B cell (primary cell): ENCODE measurements around the gene WASF1. TPM values are rescaled to one million over a fixed set of nuclear protein-coding genes. Genes with fewer than 3 reads are reported as not detected.

ENCODE experiments used
- ATAC-seq: fragments of 200-7000 bp; cut with Tn5 transposase; one replicate; pipeline ENCODE4 v1.10.0; 2021; ENCODE audit warnings: low read depth, mild to moderate bottlenecking, moderate number of reproducible peaks, moderate library complexity
- CTCF ChIA-PET: fragments of 350-600 bp; sonication (Branson Sonifier 250); formaldehyde crosslinking; loops from one replicate; lab custom pipeline; 2021; ENCODE audit warnings: antibody characterized with exemption, inconsistent platforms; lab: Charles Lee
- POLR2A ChIA-PET: fragments of 350-600 bp; sonication (Branson Sonifier 250); formaldehyde crosslinking; loops from one replicate; lab custom pipeline; 2021; ENCODE audit warnings: antibody characterized with exemption; lab: Charles Lee
- DNase-seq: peaks from one replicate; pipeline ENCODE4 v3.0.0; 2013
- H2AFZ ChIP-seq: 2 replicates; pipeline ENCODE4 v1.6.1; 2012; ENCODE audit warnings: mild to moderate bottlenecking, low read depth, low read length; ENCODE audit not compliant: insufficient read depth, poor library complexity, severe bottlenecking
- H3K27ac ChIP-seq, 2 donors: 1 replicate in 1 of 2; 2 replicates in 1 of 2; pipeline ENCODE4 v1.5.1; 2012 to 2013; ENCODE audit warnings: low read length in 2 of 2, mild to moderate bottlenecking in 2 of 2, moderate library complexity in 1 of 2
- H3K27me3 ChIP-seq, 4 experiments: fragments of 200-600 bp in 1 of 4; sonication (generic) in 1 of 4; replicated peaks in 1 of 4; 1 replicate in 2 of 4; 2 replicates in 2 of 4; pipeline versions ENCODE4 v1.6.1 to v1.7.0; 2013 to 2016; ENCODE audit warnings: low read length in 3 of 4, mild to moderate bottlenecking in 2 of 4, mixed read lengths in 1 of 4, moderate library complexity in 1 of 4; ENCODE audit not compliant: insufficient read depth in 4 of 4, control insufficient read depth in 3 of 4; ENCODE audit errors: control extremely low read depth in 1 of 4
- H3K36me3 ChIP-seq, 2 experiments: replicated peaks in 1 of 2; 1 replicate in 1 of 2; 2 replicates in 1 of 2; pipeline versions ENCODE4 v1.6.1 to v1.7.1; 2013; ENCODE audit warnings: low read length in 1 of 2; ENCODE audit not compliant: insufficient read depth in 2 of 2, control insufficient read depth in 1 of 2; ENCODE audit errors: control extremely low read depth in 1 of 2, extremely low read depth in 1 of 2
- H3K4me1 ChIP-seq, 2 donors: fragments of 200-600 bp in 1 of 2; sonication (generic) in 1 of 2; 1 replicate in 1 of 2; 2 replicates in 1 of 2; pipeline versions ENCODE4 v1.5.1 to v1.6.1; 2013 to 2017; ENCODE audit warnings: low read length in 2 of 2; ENCODE audit not compliant: control insufficient read depth in 2 of 2, insufficient read depth in 2 of 2
- H3K4me2 ChIP-seq: replicated peaks from 2 replicates; pipeline ENCODE3; 2012; ENCODE audit warnings: mild to moderate bottlenecking, low read depth, low read length; ENCODE audit not compliant: poor library complexity, severe bottlenecking
- H3K4me3 ChIP-seq, 5 experiments: fragments of 200-600 bp in 1 of 5; sonication (generic) in 1 of 5; 1 replicate in 3 of 5; 2 replicates in 2 of 5; pipeline versions ENCODE4 v1.5.1 to v1.7.0; 2011 to 2016; ENCODE audit warnings: low read length in 4 of 5, mild to moderate bottlenecking in 4 of 5, low read depth in 2 of 5, control low read depth in 1 of 5, moderate library complexity in 1 of 5; ENCODE audit not compliant: insufficient read depth in 1 of 5; ENCODE audit errors: control extremely low read depth in 1 of 5, extremely low read depth in 1 of 5
- H3K79me2 ChIP-seq: fragments of 200-600 bp; sonication (generic); one replicate; pipeline ENCODE4 v1.6.0; 2016; ENCODE audit warnings: low read length; ENCODE audit not compliant: control insufficient read depth, insufficient read depth
- H3K9ac ChIP-seq: fragments of 200-600 bp; sonication (generic); 2 replicates; pipeline ENCODE4 v1.6.1; 2017; ENCODE audit warnings: mild to moderate bottlenecking, low read length, moderate library complexity
- H3K9me3 ChIP-seq, 3 donors: one replicate each; pipeline versions ENCODE4 v1.6.1 to v1.7.1; 2013; ENCODE audit warnings: low read length in 2 of 3; ENCODE audit not compliant: control insufficient read depth in 2 of 3, insufficient read depth in 1 of 3; ENCODE audit errors: control extremely low read depth in 1 of 3
- H4K20me1 ChIP-seq: 2 replicates; pipeline ENCODE4 v1.6.0; 2012; ENCODE audit warnings: mild to moderate bottlenecking, low read length; ENCODE audit not compliant: insufficient read depth, control insufficient read depth, poor library complexity, severe bottlenecking
- H3K27ac Mint-ChIP-seq: one replicate; pipeline ENCODE4 v1.8.0; 2021; ENCODE audit warnings: mixed read lengths
- H3K27me3 Mint-ChIP-seq: one replicate; pipeline ENCODE4 v1.8.0; 2021; ENCODE audit warnings: mixed read lengths
- H3K4me1 Mint-ChIP-seq: one replicate; pipeline ENCODE4 v1.8.0; 2021; ENCODE audit warnings: mixed read lengths
- H3K4me3 Mint-ChIP-seq: one replicate; pipeline ENCODE4 v1.8.0; 2021; ENCODE audit warnings: mixed read lengths
- H3K9me3 Mint-ChIP-seq: one replicate; pipeline ENCODE4 v1.8.0; 2022; ENCODE audit warnings: mixed read lengths; ENCODE audit not compliant: insufficient read depth
- EZH2 ChIP-seq: IDR thresholded peaks from 2 replicates; pipeline ENCODE4 v1.6.1; 2012; ENCODE audit warnings: borderline replicate concordance, low read depth, mild to moderate bottlenecking, moderate library complexity, low read length; ENCODE audit not compliant: insufficient read depth, poor library complexity, severe bottlenecking
- WGBS: methylation state at CpG from one replicate; pipeline ENCODE4 v1.1.5; 2013; ENCODE audit warnings: missing lambda C conversion rate; ENCODE audit not compliant: insufficient coverage; 5-methylcytosine and 5-hydroxymethylcytosine counted together
- intact Hi-C: fragments of 100-400 bp; cut with micrococcal nuclease; formaldehyde crosslinking; loops from one replicate; pipeline ENCODE4 v1.10.0; 2022
- polyA plus RNA-seq: library from polyadenylated mRNA; depleted of rRNA; stranded (reverse); fragments of >200 nt; gene quantifications from 2 replicates; pipeline ENCODE4 v1.2.3, GENCODE V29; 2012
- total RNA-seq, 2 donors: library from RNA; stranded (reverse); fragments of 120-200 nt in 1 of 2; gene quantifications; 1 replicate in 1 of 2; 2 replicates in 1 of 2; pipeline versions ENCODE4 v1.2.3 to v1.2.4, GENCODE V29; 2013 to 2022
- TF ChIP-seq, protein P1 (sequence below): fragments of 200-600 bp; IDR thresholded peaks from one replicate; pipeline ENCODE4 v1.8.0; 2022; ENCODE audit warnings: antibody characterized with exemption, mild to moderate bottlenecking

The WASF1 gene
- total and polyA plus RNA-seq, 2 donors (not counting 1 experiment from before 2014, with no cell fraction given), result 8.6 to 10.8 TPM

DNA sequence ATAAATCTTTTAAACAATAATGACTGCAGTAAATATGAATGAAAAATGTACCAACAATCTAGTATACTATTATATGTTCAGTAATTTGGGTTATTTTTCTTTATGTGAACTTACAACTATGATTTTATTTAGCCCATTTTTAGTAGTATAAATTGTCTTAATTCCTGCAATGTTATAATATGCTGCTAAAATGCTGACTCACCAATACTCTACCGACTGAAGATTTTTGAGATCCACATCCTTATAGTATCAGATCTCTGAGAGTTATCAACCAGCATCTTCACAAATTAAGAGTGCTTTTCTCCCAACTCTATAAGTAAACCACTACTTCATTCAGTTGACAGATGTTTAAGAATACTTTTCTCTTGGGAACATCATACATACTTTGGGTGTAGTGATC is 17.4 kb upstream of the WASF1 start:
- H3K36me3 ChIP-seq, result peaks cover 12 to 13% of the 10 kb centered on the region in 2 experiments
- TF ChIP-seq, protein P1, sequence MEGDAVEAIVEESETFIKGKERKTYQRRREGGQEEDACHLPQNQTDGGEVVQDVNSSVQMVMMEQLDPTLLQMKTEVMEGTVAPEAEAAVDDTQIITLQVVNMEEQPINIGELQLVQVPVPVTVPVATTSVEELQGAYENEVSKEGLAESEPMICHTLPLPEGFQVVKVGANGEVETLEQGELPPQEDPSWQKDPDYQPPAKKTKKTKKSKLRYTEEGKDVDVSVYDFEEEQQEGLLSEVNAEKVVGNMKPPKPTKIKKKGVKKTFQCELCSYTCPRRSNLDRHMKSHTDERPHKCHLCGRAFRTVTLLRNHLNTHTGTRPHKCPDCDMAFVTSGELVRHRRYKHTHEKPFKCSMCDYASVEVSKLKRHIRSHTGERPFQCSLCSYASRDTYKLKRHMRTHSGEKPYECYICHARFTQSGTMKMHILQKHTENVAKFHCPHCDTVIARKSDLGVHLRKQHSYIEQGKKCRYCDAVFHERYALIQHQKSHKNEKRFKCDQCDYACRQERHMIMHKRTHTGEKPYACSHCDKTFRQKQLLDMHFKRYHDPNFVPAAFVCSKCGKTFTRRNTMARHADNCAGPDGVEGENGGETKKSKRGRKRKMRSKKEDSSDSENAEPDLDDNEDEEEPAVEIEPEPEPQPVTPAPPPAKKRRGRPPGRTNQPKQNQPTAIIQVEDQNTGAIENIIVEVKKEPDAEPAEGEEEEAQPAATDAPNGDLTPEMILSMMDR, result no peak
- no peak for TF ChIP-seq EZH2
- no peak overlapping the region for H2AFZ ChIP-seq
- H3K27me3 ChIP-seq, result no peaks in the 10 kb centered on the region
- Mint-ChIP-seq H3K27me3 (no peaks in the 10 kb centered on the region), H3K9me3 (no peaks in the 10 kb centered on the region), H3K27ac (no peak overlapping the region), H3K4me1 (peaks cover 31% of the 10 kb centered on the region), H3K4me3 (no peak overlapping the region)
- H3K9me3 ChIP-seq, result no peaks in the 10 kb centered on the region
- peaks cover 92% of the 10 kb centered on the region for H3K79me2 ChIP-seq
- peaks cover 9 to 23% of the 10 kb centered on the region in 2 donors for H3K4me1 ChIP-seq
- H4K20me1 ChIP-seq, result peaks cover 32% of the 10 kb centered on the region
- no peak overlapping the region for H3K4me2 ChIP-seq
- ChIA-PET CTCF (no interaction called here), POLR2A (no interaction called here)
- no peak for DNase-seq
- ATAC-seq, result no peak
- WGBS, result no CpG with 5 or more reads among the region's 1 CpG
- intact Hi-C loops, result no loop called here
- no peak overlapping the region for H3K27ac ChIP-seq
- H3K9ac ChIP-seq, result no peak overlapping the region
- H3K4me3 ChIP-seq, result no peak overlapping the region

DNA sequence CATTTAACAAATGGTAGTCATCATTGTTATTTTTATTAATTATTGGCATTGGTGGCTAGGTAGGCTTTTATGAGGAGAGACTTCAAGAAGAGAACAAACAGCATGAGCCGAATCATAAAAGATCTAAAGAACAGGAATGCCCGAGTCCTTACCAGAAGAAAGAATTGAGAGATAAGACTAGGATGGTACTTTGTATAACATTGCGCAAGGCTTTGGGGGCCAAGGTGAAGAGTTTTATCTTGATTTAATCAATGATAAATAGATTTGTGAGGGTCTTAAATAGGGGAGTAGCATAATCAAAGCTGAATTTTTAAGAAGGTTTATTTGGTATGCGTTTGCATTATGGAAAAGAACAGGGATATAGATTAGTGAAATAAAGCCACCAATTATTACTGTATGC is 16.2 kb upstream of the WASF1 start:
- H3K4me3 ChIP-seq, result no peak overlapping the region
- POLR2A ChIA-PET, result no interaction called here
- no peak overlapping the region for H3K4me2 ChIP-seq
- H4K20me1 ChIP-seq, result peaks cover 43% of the 10 kb centered on the region
- TF ChIP-seq, protein P1, result no peak
- no peak for TF ChIP-seq EZH2
- CTCF ChIA-PET, result no interaction called here
- Mint-ChIP-seq H3K4me1 (peaks cover 21% of the 10 kb centered on the region), H3K4me3 (no peak overlapping the region), H3K27ac (no peak overlapping the region), H3K27me3 (no peaks in the 10 kb centered on the region), H3K9me3 (no peaks in the 10 kb centered on the region)
- H3K9me3 ChIP-seq, result no peaks in the 10 kb centered on the region
- no peak overlapping the region for H3K27ac ChIP-seq
- DNase-seq, result no peak
- H3K79me2 ChIP-seq, result peaks cover 92% of the 10 kb centered on the region
- WGBS, result 97% methylated on average over 3 of the region's 4 CpGs
- peaks cover 6 to 20% of the 10 kb centered on the region in 2 donors for H3K4me1 ChIP-seq
- H3K36me3 ChIP-seq, result peaks cover 12 to 13% of the 10 kb centered on the region in 2 experiments
- H2AFZ ChIP-seq, result no peak overlapping the region
- no peak for ATAC-seq
- intact Hi-C loops, result no loop called here
- H3K9ac ChIP-seq, result no peak overlapping the region
- H3K27me3 ChIP-seq, result no peaks in the 10 kb centered on the region
